ENCODE measurements around the gene POU2AF1.

Gene POU2AF1

GRCh38 chr11:111305162-111305802 is 73.8 kb downstream of the POU2AF1 start:
- H3K9me3 ChIP-seq (ENCODE audit: control extremely low read depth in 1 of 5, control insufficient read depth in 4 of 5, insufficient read depth in 2 of 5, low read depth in 1 of 5, low read length in 4 of 5): no peaks in the 10 kb centered on the region
- H3K4me3 ChIP-seq (ENCODE audit: control insufficient read depth in 1 of 7, extremely low read depth in 1 of 7, insufficient read depth in 4 of 7, low read depth in 2 of 7, low read length in 6 of 7): no peak overlapping the region
- POLR2A ChIA-PET: no interaction called here
- no peak for DNase-seq
- 98% methylated on average over 4 of the region's 5 CpGs for WGBS (ENCODE audit: insufficient coverage)
- CTCF ChIA-PET: interaction anchor here (1.2 kb wide), 1 partner anchor 27 kb away, joined by 5 read pairs; no protein-coding TSS in a partner anchor
- no peaks in the 10 kb centered on the region for H3K4me1 ChIP-seq (ENCODE audit: control extremely low read depth in 1 of 4, control insufficient read depth in 4 of 4, insufficient read depth in 4 of 4, low read length in 3 of 4)
- H3K36me3 ChIP-seq (ENCODE audit: control insufficient read depth in 4 of 4, insufficient read depth in 4 of 4, low read length in 3 of 4): no peaks in the 10 kb centered on the region
- no peak overlapping the region for H3K27ac ChIP-seq (ENCODE audit: insufficient read depth in 1 of 2, low read depth in 1 of 2, low read length in 2 of 2, poor library complexity in 1 of 2, severe bottlenecking in 2 of 2)
- peaks cover 2 to 32% (median 14%) of the 10 kb centered on the region in 5 experiments for H3K27me3 ChIP-seq (replicated peaks in 2 of 5; ENCODE audit: control insufficient read depth in 4 of 5, insufficient read depth in 5 of 5, low read length in 4 of 5)

DNA sequence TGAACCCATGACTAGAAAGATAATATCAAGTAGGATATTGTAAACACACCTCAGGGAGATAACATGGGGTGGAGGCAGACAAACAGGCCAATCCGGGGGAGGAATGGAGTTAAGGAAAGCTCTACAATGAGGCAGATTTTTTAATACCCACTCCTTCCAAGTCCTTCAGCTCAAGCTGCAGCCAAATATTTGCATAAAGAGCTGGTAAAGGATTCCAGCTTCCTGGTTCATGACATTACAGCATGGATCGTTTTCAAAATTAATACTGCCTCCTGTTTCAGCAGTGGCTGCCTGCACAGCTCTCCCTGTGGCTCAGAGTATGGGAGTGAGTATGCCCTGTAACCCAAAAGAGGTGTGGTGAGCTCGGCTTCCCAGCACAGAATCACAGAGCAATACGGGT is 75.6 kb downstream of the POU2AF1 start:
- Histone ChIP-seq H3K4me1 (ENCODE audit: control extremely low read depth in 1 of 4, control insufficient read depth in 4 of 4, insufficient read depth in 4 of 4, low read length in 3 of 4) (peaks cover 0 to 13% (median 12%) of the 10 kb centered on the region in 4 experiments), H3K27ac (ENCODE audit: insufficient read depth in 1 of 2, low read depth in 1 of 2, low read length in 2 of 2, poor library complexity in 1 of 2, severe bottlenecking in 2 of 2) (no peak overlapping the region), H3K4me3 (ENCODE audit: control insufficient read depth in 1 of 7, extremely low read depth in 1 of 7, insufficient read depth in 4 of 7, low read depth in 2 of 7, low read length in 6 of 7) (no peak overlapping the region), H3K27me3 (replicated peaks in 2 of 5; ENCODE audit: control insufficient read depth in 4 of 5, insufficient read depth in 5 of 5, low read length in 4 of 5) (peaks cover 3 to 48% (median 19%) of the 10 kb centered on the region in 5 experiments), H3K9me3 (ENCODE audit: control extremely low read depth in 1 of 5, control insufficient read depth in 4 of 5, insufficient read depth in 2 of 5, low read depth in 1 of 5, low read length in 4 of 5) (no peaks in the 10 kb centered on the region), H3K36me3 (ENCODE audit: control insufficient read depth in 4 of 4, insufficient read depth in 4 of 4, low read length in 3 of 4) (no peaks in the 10 kb centered on the region)
- 74% methylated on average over 2 of the region's 4 CpGs for WGBS (ENCODE audit: insufficient coverage)
- POLR2A ChIA-PET: no interaction called here
- CTCF ChIA-PET: interaction anchor here (0.6 to 1.4 kb wide), 2 partner anchors 120 to 125 kb away, joined by 3 to 4 read pairs; no protein-coding TSS in a partner anchor
- DNase-seq: no peak

- CTCF ChIA-PET: no interaction called here
- POLR2A ChIA-PET: no interaction called here
- Histone ChIP-seq H3K27ac (ENCODE audit: insufficient read depth in 1 of 2, low read depth in 1 of 2, low read length in 2 of 2, poor library complexity in 1 of 2, severe bottlenecking in 2 of 2) (no peak overlapping the region), H3K9me3 (ENCODE audit: control extremely low read depth in 1 of 5, control insufficient read depth in 4 of 5, insufficient read depth in 2 of 5, low read depth in 1 of 5, low read length in 4 of 5) (no peaks in the 10 kb centered on the region), H3K27me3 (replicated peaks in 2 of 5; ENCODE audit: control insufficient read depth in 4 of 5, insufficient read depth in 5 of 5, low read length in 4 of 5) (peaks cover 3 to 52% (median 25%) of the 10 kb centered on the region in 5 experiments), H3K4me3 (ENCODE audit: control insufficient read depth in 1 of 7, extremely low read depth in 1 of 7, insufficient read depth in 4 of 7, low read depth in 2 of 7, low read length in 6 of 7) (no peak overlapping the region), H3K36me3 (ENCODE audit: control insufficient read depth in 4 of 4, insufficient read depth in 4 of 4, low read length in 3 of 4) (no peaks in the 10 kb centered on the region), H3K4me1 (ENCODE audit: control extremely low read depth in 1 of 4, control insufficient read depth in 4 of 4, insufficient read depth in 4 of 4, low read length in 3 of 4) (peaks cover 0 to 15% (median 12%) of the 10 kb centered on the region in 4 experiments)
- WGBS (ENCODE audit: insufficient coverage): 86% methylated on average over 2 of the region's 3 CpGs
- DNase-seq: no peak
These were observed 76.8 kb downstream of the POU2AF1 start for GRCh38 chr11:111302298-111302697.
